Kidney glomerular epithelial cell (primary cell): ENCODE measurements around the gene SPATA12.
A peak's percentile ranks its signal among the peaks of the same experiment; 100 is the strongest.

Experiments
- DNase-seq: peaks from one replicate; lab custom pipeline; 2025; lab: John Stamatoyannopoulos, UW

The SPATA12 gene

GRCh38 chr3:57053122-57053521 lies 7.3 kb upstream of the SPATA12 start:
- DNase-seq: no peak

GRCh38 chr3:57057351-57057750 lies 3.1 kb upstream of the SPATA12 start:
- no peak for DNase-seq

- no peak for DNase-seq
Measured at GRCh38 chr3:57059411-57059810, 1.1 kb upstream of the SPATA12 start.

GRCh38 chr3:57061556-57061955 lies 1.1 kb downstream of the SPATA12 start:
- no peak for DNase-seq

GRCh38 chr3:57062101-57062631 lies 1.7 kb downstream of the SPATA12 start:
- DNase-seq: no peak

GRCh38 chr3:57063032-57063431 lies 2.6 kb downstream of the SPATA12 start:
- DNase-seq: no peak

- DNase-seq: no peak
Measured at GRCh38 chr3:57064001-57064400, 3.5 kb downstream of the SPATA12 start.

GRCh38 chr3:57064572-57064971 lies 4.1 kb downstream of the SPATA12 start:
- DNase-seq: no peak

- no peak for DNase-seq
Measured at GRCh38 chr3:57065588-57065987, 5.1 kb downstream of the SPATA12 start.

GRCh38 chr3:57066471-57066870 lies 6.0 kb downstream of the SPATA12 start:
- DNase-seq: no peak

- peak; percentile 93 for DNase-seq
Measured at GRCh38 chr3:57068437-57069089, 8.1 kb downstream of the SPATA12 start.

- peak; percentile 8 for DNase-seq
Measured at GRCh38 chr3:57069503-57069902, 9.0 kb downstream of the SPATA12 start.

GRCh38 chr3:57073628-57074027 lies 13.2 kb downstream of the SPATA12 start:
- no peak for DNase-seq

- DNase-seq: no peak
Measured at GRCh38 chr3:57074135-57074534, 13.7 kb downstream of the SPATA12 start.

- DNase-seq: no peak
Measured at GRCh38 chr3:57076422-57076951, 16.0 kb downstream of the SPATA12 start.

GRCh38 chr3:57077630-57078343 lies 17.3 kb downstream of the SPATA12 start:
- no peak for DNase-seq

GRCh38 chr3:57078344-57078634 lies 17.8 kb downstream of the SPATA12 start:
- no peak for DNase-seq

GRCh38 chr3:57078635-57079473 lies 18.4 kb downstream of the SPATA12 start:
- peak; percentile 18 for DNase-seq

- DNase-seq: no peak
Measured at GRCh38 chr3:57079474-57079831, 19.0 kb downstream of the SPATA12 start.

- no peak for DNase-seq
Measured at GRCh38 chr3:57080171-57080570, 19.7 kb downstream of the SPATA12 start.

- DNase-seq: no peak
Measured at GRCh38 chr3:57081173-57081572, 20.7 kb downstream of the SPATA12 start.

GRCh38 chr3:57082481-57082880 lies 22.0 kb downstream of the SPATA12 start:
- DNase-seq: no peak
